Measurements from ENCODE around the gene CC2D1B.

DNA sequence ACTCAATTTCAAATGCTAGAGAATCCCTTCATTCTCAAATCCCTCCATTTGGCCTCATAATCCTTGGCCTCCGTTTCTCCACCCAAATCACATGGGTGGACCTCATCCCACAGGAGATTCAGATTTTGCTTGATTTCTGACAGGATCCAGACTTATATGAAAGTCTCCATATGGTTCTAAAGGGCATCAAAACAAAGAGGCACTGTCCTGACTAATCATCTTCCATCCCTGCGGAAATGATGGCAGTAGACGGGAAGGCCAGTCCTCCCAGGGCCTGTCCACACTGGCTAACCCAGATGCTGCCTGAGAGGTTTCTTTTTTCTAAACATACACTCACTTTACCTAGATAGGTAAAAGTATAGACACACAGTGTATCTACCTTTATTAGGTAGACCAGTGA, 19.4 kb upstream of the CC2D1B start:
- no peak for TF ChIP-seq YY1 (IDR thresholded peaks at IDR 0.05; ENCODE audit: insufficient read depth, insufficient read length)
- no peak for TF ChIP-seq ZNF274 (IDR thresholded peaks at IDR 0.05; ENCODE audit: low read depth, low read length)
- no peak for TF ChIP-seq SUZ12 (IDR thresholded peaks at IDR 0.05; ENCODE audit: extremely low read depth, insufficient read depth, insufficient read length)
